GM19239 (cell line): ENCODE data around the gene ENDOV.
"Not testable (repeated sequence)": the region's sequence is repeated elsewhere in the genome, so short reads cannot be mapped to it uniquely, and the experiment has no call there.

ENCODE experiments used
- DNase-seq: peaks from one replicate; pipeline ENCODE4 v3.0.0; 2011; ENCODE audit warnings: low spot score; ENCODE audit not compliant: insufficient read length
- FAIRE-seq: peaks from 2 replicates; lab custom pipeline; 2011; peaks lifted over from hg19 to GRCh38; lab: Jason Lieb, UNC

The ENDOV gene

DNA sequence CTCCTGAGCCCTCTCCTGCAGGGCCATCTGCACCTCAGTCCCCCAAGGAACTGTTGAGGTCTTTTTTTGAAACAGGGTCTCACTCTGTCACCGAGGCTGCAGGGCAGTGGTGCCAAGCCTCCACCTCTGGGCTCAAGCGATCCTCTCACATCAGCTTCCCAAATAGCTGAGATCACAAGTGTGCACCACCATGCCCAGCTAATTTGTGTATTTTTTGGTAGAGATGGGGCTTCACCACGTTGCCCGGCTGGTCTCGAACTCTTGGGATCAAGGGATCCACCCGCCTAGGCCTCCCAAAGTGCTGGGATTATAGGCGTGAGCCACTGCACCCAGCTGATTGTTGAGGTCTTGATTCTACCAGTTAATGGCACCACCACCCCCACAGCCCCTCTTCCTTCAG, 27.9 kb upstream of the ENDOV start:
- no peak for FAIRE-seq

GRCh38 chr17:80388175-80388574, 26.8 kb upstream of the ENDOV start:
- FAIRE-seq = no peak
- DNase-seq = no peak

More for the DNA sequence above, 27.9 kb upstream of the ENDOV start:
- DNase-seq = no peak

DNA sequence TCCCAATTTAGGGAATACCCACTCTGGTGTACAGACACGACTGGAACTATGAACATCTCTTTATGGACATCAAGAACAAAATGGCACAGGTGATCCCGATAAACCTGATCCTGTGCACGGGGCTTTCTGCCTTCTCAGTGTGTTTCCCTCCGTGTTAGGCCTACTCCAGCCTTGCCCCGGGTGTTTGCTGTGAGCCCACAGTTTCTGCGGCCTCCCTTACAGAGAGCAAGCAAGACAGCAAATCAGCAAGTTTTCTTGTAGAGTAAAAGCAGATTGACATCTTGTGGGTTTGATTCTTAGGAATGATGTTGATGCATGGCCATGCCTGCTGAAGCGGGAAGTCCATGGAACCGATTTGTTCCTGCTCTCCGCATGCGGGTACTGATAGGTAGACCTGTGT, 26.4 kb upstream of the ENDOV start:
- no peak for DNase-seq
- FAIRE-seq = no peak

DNA sequence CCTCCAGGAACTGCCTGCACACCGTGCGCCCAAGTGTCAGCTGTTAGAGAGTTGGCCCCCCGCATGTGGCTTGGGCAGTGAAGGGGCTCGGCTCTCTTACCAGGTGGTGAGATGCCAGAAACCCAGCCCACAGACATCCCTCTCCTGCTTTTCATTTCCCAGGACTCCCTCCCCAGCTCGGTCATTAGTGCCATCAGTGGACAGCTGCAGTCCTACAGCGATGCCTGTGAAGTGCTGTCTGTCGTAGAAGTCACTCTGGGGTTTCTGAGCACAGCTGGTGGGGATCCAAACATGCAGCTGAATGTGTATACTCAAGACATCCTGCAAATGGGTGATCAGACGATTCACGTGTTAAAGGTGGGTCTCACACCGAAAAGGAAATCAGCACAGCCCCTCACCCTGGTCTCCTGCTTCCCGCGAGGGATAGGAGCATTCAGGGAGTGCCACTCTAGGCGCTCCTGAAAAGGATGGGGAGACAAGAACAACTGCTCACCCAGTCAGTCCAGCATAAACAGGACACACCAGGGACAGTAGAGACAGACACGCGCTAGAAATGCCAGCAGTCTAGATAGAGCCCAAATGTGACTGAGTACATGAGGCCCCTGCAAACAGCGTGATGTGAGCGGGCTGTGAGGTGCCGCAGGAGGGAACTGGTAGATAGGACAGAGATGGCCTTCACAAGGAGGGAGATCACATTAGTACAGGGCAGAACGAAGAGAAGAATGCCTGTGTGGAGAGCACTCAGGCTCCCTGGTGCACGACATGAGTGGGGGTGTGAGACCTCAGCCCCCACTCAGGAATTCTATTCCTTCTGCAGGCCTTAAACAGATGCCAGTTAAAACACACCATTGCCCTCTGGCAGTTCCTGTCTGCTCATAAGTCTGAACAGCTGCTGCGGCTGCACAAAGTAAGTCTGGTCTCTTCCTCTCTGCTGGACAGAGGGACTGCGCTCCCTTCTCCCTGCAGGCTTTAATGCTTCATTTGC, 25.7 kb upstream of the ENDOV start:
- no peak for FAIRE-seq
- DNase-seq = no peak

DNA sequence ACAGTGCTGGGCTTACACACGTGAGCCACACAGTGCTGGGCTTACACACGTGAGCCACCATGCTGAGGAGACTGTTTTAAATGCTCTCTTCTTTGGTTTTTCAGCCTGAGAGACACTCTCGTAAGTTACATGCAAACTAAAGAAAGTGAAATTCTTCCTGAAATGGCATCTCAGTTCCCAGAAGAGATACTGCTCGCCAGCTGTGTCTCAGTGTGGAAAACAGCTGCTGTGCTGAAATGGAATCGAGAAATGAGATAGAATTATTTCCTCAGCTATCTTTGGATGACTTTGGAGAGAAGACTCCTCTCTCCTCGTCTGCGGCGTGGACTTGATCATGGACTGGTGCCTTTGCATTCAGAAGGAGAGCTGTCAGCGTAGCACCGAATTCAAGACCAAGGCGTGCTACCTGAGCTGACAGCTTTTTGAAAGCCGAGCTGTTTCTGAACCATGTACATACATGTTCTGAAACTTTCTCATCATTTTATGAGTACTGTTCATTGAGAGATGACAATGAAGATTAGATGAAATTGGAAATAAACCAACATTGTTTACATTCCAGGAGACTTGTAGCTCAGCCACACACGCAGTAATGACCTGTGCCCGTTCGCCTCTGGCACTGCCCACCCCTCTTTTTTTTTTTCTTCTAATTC, 21.6 kb upstream of the ENDOV start:
- FAIRE-seq = no peak

DNA sequence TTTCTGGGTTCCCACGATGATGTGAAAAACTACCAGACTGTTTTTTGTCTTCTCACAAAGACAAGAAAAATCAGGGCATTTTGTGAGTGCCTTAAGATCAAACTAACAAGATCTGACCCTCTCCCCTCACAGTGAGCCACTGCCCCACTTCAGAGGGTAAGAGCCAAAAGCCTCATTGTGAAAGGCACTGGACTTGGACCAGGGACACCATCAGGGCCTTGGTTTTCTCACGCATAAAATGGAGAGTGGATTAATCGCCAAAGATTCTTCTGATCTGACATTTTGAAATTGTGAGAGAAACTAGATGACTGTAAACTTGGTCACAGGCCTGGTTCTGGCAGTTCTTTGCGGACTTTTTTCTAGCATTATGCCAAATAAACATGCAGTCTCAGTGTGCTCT, 21.0 kb upstream of the ENDOV start:
- FAIRE-seq = no peak
- no peak for DNase-seq

More for the DNA sequence above, 21.6 kb upstream of the ENDOV start:
- DNase-seq = no peak

- FAIRE-seq (no peak), DNase-seq (no peak)
Measured at GRCh38 chr17:80394629-80395216, 20.2 kb upstream of the ENDOV start.

DNA sequence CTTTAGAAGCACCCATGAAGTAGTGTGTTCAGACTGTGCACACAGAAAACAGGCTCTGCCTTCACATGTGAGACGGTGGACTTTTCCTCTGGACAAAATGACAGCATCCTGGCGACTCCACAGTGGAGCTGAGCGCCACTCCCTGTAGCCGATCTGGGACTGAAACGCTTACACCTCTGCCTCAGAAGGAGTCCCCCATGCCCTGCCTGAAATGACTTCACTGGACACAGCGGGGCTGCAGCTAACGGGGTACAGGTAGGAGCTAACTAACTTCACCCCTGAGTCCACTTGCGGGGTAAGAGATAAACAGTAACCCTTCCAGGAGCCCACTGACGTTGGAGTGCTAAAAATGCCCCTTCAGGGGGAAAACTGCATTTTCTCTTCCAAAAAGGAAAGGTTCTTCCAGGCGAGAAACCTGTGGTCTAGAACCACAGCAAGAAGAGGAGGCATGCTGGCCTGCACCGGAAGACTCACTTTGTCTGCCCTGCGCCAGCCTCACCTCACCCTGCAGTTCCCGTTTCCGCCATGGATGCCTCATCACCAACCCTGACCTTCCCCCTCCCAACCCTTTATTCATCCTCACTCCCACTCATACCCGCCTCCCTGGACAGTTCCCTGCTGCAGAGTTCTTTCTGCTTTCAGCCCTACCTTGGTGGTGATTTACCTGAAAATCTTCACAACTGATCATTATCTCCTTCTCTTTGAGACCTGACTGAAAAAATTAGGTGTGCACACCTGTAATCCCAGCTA, 19.4 kb upstream of the ENDOV start:
- FAIRE-seq (no peak), DNase-seq (no peak)

DNA sequence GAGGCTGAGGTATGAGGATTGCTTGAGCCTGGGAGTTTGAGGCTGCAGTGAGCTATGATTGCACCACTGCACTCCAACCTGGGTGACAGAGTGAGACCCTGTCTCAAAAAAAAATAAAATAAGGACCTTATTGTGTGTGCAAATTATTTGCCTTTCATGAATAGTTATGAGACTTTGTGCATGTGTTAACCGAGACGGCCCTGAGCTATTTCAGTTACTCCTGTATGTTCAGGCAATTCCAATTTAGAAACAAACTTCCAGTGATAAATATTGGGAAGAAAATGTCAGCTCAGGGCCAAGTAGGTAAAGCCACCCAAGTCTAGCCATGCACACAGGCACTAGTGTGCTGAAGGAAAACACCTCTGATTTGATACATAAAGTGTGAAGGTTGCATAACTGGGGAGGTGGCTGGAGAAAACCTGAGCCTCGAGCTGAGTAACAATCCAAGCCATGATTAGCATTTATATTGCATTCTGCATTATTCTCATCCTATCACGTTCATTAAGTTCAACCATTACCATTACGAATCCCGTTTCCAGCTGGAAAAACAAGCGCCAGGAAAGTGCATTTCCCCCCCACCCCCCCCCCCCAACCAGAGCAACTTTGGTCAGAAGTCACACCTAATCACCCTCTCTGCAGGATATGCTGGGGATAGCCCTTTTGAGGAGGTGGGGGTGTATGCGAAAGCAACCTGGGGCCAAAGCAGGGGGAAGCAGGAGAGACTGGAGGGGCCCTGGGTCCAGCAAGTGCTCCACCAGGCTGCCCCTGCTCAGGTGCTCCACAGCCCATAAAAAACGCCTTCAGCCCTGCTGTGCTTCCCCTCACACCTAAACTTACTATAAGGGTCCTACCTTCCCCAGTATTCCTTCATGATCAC, 18.6 kb upstream of the ENDOV start:
- FAIRE-seq = no peak
- no peak for DNase-seq

DNA sequence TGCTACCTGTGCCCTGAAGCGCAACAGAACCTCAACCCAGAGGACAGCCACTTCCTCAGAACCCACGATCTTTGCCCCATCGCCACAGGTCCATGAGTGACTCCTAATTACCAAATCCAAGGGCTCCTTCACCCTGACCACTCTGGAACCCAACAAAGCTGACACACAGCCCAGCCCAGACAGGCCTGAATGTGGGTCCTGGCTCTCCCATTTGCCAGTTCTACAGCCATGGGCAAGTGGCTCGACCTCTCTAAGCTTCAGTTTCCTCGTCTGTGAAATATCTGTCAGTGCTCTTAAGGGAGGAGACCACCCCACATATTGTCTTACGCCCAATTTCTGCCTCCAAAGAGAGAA, 18.0 kb upstream of the ENDOV start:
- DNase-seq = no peak
- FAIRE-seq = no peak

GRCh38 chr17:80397686-80398085, 17.3 kb upstream of the ENDOV start:
- FAIRE-seq (no peak), DNase-seq (no peak)

DNA sequence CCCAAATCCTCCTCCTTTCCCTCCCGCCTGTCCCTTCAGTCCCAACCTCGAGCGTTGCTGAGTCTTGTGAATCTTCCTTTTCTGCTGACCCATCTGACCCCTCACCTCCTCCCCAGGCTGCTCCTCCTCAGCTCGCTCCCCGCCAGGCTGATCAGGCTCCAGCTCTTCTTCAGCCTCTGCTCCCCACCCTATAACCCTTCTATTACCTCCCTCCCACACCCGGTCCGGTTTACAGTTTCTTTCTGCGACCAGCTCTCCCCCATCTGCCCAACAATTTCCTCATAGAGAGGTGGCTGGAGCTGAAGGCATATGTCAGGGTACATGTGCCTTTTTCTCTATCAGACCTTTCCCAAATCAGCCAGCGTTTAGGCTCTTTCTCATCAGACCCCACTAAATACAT, 13.9 kb upstream of the ENDOV start:
- not testable (repeated sequence) for DNase-seq, FAIRE-seq

GRCh38 chr17:80402102-80402501, 12.9 kb upstream of the ENDOV start:
- FAIRE-seq, DNase-seq: not testable (repeated sequence)

DNA sequence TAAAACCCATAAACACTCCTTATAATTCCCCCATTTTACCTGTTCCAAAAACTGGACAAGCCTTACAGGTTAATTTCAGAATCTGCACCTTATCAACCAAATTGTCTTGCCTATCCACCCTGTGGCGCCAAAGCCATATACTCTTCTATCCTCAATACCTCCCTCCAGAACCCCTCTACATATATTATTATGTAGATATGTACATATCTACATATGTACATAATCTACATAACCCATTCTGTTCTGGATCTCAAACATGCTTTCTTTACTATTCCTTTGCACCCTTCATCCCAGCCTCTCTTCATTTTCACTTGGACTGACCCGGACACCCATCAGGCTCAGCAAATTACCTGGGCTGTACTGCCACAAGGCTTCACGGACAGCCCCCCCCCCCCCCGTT, 12.0 kb upstream of the ENDOV start:
- FAIRE-seq = no peak

GRCh38 chr17:80406146-80406545, 8.8 kb upstream of the ENDOV start:
- FAIRE-seq = no peak
- DNase-seq = no peak

More for the DNA sequence above, 12.0 kb upstream of the ENDOV start:
- no peak for DNase-seq

DNA sequence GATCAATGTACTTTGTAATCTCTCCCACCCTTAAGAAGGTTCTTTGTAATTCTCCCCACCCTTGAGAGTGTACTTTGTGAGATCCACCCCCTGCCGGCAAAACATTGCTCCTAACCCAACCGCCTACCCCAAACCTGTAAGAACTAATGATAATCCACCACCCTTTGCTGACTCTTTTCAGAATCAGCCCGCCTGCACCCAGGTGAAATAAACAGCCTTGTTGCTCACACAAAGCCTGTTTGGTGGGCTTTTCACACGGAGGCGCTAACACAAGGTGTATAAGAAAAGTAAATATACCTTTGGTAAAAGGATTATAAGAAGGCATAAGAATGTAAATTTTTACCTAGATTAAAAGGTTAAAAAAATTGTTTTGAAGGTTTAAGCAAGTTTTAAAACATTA, 7.0 kb upstream of the ENDOV start:
- DNase-seq, FAIRE-seq: not testable (repeated sequence)

- DNase-seq (no peak), FAIRE-seq (no peak)
Measured at GRCh38 chr17:80408872-80409271, 6.1 kb upstream of the ENDOV start.

GRCh38 chr17:80409626-80410025, 5.3 kb upstream of the ENDOV start:
- FAIRE-seq = no peak
- DNase-seq = no peak

- FAIRE-seq, DNase-seq: not testable (repeated sequence)
Measured at GRCh38 chr17:80410441-80411087, 4.4 kb upstream of the ENDOV start.
